Measurements from ENCODE around the gene TULP4. TPM values are rescaled to one million over a fixed set of nuclear protein-coding genes. Genes with fewer than 3 reads are reported as not detected.

TULP4 gene
- total and polyA plus RNA-seq, 2 experiments from 2014 or later, result 20.0 to 118 TPM

- H3K4me1 ChIP-seq (ENCODE audit: low read depth), result peaks cover 27% of the 10 kb centered on the region
- H3K27ac ChIP-seq, result peak overlapping the region; percentile 39
- TF ChIP-seq, protein P1, sequence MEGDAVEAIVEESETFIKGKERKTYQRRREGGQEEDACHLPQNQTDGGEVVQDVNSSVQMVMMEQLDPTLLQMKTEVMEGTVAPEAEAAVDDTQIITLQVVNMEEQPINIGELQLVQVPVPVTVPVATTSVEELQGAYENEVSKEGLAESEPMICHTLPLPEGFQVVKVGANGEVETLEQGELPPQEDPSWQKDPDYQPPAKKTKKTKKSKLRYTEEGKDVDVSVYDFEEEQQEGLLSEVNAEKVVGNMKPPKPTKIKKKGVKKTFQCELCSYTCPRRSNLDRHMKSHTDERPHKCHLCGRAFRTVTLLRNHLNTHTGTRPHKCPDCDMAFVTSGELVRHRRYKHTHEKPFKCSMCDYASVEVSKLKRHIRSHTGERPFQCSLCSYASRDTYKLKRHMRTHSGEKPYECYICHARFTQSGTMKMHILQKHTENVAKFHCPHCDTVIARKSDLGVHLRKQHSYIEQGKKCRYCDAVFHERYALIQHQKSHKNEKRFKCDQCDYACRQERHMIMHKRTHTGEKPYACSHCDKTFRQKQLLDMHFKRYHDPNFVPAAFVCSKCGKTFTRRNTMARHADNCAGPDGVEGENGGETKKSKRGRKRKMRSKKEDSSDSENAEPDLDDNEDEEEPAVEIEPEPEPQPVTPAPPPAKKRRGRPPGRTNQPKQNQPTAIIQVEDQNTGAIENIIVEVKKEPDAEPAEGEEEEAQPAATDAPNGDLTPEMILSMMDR (IDR thresholded peaks at IDR 0.05; ENCODE audit: low read depth, low read length), result no peak
- no peaks in the 10 kb centered on the region for H3K27me3 ChIP-seq
- H3K9me3 ChIP-seq (ENCODE audit: low read depth), result no peaks in the 10 kb centered on the region
- no peak overlapping the region for H3K4me3 ChIP-seq
- DNase-seq (ENCODE audit: low read depth in 1 of 2, low spot score in 1 of 2), result no peak
- no peaks in the 10 kb centered on the region for H3K36me3 ChIP-seq
Observed at GRCh38 chr6:158357570-158358216, 45.4 kb downstream of the TULP4 start.

DNA sequence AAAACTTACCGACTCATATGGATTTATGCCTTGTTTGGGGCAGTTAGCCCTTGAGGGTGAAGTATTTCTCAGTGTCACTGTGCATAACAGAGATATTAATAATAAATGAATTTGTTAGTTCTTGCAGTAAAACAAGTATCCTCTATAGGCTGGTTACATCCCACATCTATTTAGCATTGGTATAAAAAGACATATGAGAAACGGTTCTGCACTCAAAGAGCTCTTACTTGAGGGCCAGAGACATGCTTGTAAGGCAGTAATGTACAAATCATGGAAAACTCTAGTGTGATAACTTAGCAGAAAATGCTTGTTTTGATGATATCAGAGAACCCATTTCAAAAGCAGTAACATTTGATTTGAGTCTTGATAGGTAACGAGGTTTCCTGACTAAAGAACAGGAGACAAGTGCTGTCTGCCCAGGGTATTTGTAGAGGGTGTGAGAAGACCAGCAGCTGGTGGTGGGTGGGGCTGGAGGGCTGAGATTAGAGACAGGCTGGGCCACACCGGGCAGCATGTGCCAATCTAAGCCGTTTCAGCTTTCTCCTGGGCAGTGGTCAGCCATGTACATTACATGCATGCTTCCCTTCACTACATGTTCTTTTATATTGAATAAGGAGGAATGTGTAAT lies 46.3 kb downstream of the TULP4 start:
- no peaks in the 10 kb centered on the region for H3K36me3 ChIP-seq
- peak overlapping the region; percentile 1 for H3K27ac ChIP-seq
- DNase-seq (ENCODE audit: low read depth in 1 of 2, low spot score in 1 of 2), result no peak
- peaks cover 27% of the 10 kb centered on the region for H3K4me1 ChIP-seq (ENCODE audit: low read depth)
- TF ChIP-seq, protein P1 (IDR thresholded peaks at IDR 0.05; ENCODE audit: low read depth, low read length), result no peak
- no peak overlapping the region for H3K4me3 ChIP-seq
- no peaks in the 10 kb centered on the region for H3K9me3 ChIP-seq (ENCODE audit: low read depth)
- no peaks in the 10 kb centered on the region for H3K27me3 ChIP-seq

DNA sequence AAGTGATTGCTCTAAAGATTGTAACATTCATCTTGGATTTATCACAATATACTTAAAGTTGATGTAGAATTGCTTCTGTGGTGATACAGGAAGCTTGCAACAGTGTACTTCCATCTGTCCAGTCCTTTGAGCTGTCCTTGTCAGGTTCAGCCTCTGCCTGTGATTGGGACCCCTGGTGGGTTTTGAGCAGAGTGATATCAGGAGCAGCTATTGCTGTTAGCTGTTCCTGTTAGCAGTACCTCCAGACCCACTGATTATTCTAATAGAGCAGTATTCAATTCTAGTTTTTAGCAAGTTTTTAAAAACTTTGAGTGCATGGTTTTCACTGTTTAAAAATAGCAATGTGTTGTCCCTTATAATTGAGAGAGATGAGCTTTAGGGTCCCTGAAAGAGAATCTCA lies 48.8 kb downstream of the TULP4 start:
- DNase-seq (ENCODE audit: low read depth in 1 of 2, low spot score in 1 of 2), result no peak
- H3K9me3 ChIP-seq (ENCODE audit: low read depth), result no peaks in the 10 kb centered on the region
- no peak overlapping the region for H3K27ac ChIP-seq
- no peaks in the 10 kb centered on the region for H3K27me3 ChIP-seq
- H3K4me3 ChIP-seq, result no peak overlapping the region
- TF ChIP-seq, protein P1 (IDR thresholded peaks at IDR 0.05; ENCODE audit: low read depth, low read length), result no peak
- H3K4me1 ChIP-seq (ENCODE audit: low read depth), result peaks cover 27% of the 10 kb centered on the region
- H3K36me3 ChIP-seq, result no peaks in the 10 kb centered on the region

DNA sequence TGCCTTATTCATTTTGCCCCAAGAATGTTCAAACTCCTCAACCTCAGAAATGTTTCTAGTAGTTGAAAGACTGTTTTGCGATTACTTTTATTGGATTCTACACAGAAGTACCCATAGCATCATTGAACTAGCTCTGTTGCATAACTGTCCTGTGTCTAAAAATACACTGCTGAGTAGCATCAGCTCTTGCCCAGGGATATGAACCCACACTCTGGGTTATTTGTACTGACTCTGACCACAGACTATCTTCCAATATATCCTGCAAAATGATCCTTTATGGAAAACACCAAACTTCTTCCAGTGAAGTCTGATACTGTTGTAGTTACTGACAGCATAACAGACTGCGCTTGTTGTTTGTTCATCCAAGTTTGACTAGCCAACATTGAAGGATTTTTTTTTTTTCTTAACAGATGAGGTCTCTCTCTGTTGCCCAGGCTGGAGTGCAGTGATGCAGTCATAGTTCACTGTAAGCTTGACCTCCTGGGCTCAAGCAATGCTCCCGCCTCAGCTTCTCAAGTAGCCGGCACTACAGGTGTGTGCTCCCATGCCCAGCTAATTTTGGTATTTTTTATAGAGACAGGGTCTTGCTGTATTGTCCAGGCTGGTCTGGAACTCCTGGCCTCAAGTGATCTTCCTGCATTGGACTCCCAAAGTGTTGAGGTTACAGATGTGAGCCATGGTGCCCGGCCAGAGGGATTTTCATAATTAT lies 49.9 kb downstream of the TULP4 start:
- DNase-seq (ENCODE audit: low read depth in 1 of 2, low spot score in 1 of 2), result peak in 1 of 2 donors; percentile 16
- Histone ChIP-seq H3K4me1 (ENCODE audit: low read depth) (peaks cover 27% of the 10 kb centered on the region), H3K27ac (no peak overlapping the region), H3K36me3 (no peaks in the 10 kb centered on the region), H3K27me3 (no peaks in the 10 kb centered on the region), H3K9me3 (ENCODE audit: low read depth) (no peaks in the 10 kb centered on the region), H3K4me3 (no peak overlapping the region)
- TF ChIP-seq, protein P1 (IDR thresholded peaks at IDR 0.05; ENCODE audit: low read depth, low read length), result no peak

GRCh38 chr6:158366363-158366762 lies 54.1 kb downstream of the TULP4 start:
- no peak for DNase-seq (ENCODE audit: low read depth in 1 of 2, low spot score in 1 of 2)
- no peaks in the 10 kb centered on the region for H3K9me3 ChIP-seq (ENCODE audit: low read depth)
- no peak overlapping the region for H3K4me3 ChIP-seq
- H3K27ac ChIP-seq, result no peak overlapping the region
- H3K36me3 ChIP-seq, result no peaks in the 10 kb centered on the region
- H3K27me3 ChIP-seq, result no peaks in the 10 kb centered on the region
- peaks cover 16% of the 10 kb centered on the region for H3K4me1 ChIP-seq (ENCODE audit: low read depth)
- TF ChIP-seq, protein P1 (IDR thresholded peaks at IDR 0.05; ENCODE audit: low read depth, low read length), result no peak

Data from cardiac muscle cell (in vitro differentiated cells and primary cell).